ENCODE data around the gene MYLK2. TPM values are rescaled to one million over a fixed set of nuclear protein-coding genes. Genes with fewer than 3 reads are reported as not detected.
"Not testable (repeated sequence)": the region's sequence is repeated elsewhere in the genome, so short reads cannot be mapped to it uniquely, and the experiment has no call there.

Gene MYLK2
- total RNA-seq, 2 experiments from 2014 or later: 0.19 to 0.25 TPM

DNA sequence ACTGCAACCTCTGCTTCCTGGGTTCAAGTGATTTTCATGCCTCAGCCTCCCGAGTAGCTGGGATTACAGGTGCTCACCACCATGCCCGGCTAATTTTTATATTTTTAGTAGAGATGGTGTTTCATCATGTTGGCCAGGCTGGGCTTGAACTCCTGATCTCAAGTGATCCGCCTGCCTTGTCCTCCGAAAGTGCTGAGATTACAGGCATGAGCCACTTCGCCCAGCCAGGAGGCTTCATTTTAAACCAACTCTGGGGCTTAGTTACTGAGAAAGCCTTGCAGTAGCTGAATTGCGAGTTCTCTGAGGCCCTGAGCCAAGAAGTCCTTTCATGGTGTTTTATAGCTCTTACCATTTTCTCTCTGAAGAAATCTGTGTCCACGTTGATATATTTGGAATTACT lies 5.0 kb upstream of the MYLK2 start:
- POLR2A ChIA-PET: not testable (repeated sequence)

GRCh38 chr20:31815408-31816188 lies 3.6 kb upstream of the MYLK2 start:
- ChIA-PET POLR2A (no interaction called here), CTCF (interaction anchor here (1.2 to 1.6 kb wide), 2 partner anchors 9 to 215 kb away, joined by 3 read pairs; no protein-coding TSS in a partner anchor)

More for the DNA sequence above, 5.0 kb upstream of the MYLK2 start:
- CTCF ChIA-PET: interaction anchor here (0.7 to 1.2 kb wide), 3 partner anchors 9 to 38 kb away, joined by 3 read pairs; partner anchors contain the start of gene FOXS1

GRCh38 chr20:31816221-31816620 lies 2.9 kb upstream of the MYLK2 start:
- POLR2A ChIA-PET: no interaction called here

GRCh38 chr20:31817461-31817860 lies 1.7 kb upstream of the MYLK2 start:
- POLR2A ChIA-PET: no interaction called here
- CTCF ChIA-PET: interaction anchor here (0.7 to 1.6 kb wide), 2 partner anchors 10 to 215 kb away, joined by 3 to 4 read pairs; no protein-coding TSS in a partner anchor

More at GRCh38 chr20:31816221-31816620, 2.9 kb upstream of the MYLK2 start:
- CTCF ChIA-PET: interaction anchor here (0.5 to 1.6 kb wide), 3 partner anchors 10 to 215 kb away, joined by 3 read pairs; no protein-coding TSS in a partner anchor

DNA sequence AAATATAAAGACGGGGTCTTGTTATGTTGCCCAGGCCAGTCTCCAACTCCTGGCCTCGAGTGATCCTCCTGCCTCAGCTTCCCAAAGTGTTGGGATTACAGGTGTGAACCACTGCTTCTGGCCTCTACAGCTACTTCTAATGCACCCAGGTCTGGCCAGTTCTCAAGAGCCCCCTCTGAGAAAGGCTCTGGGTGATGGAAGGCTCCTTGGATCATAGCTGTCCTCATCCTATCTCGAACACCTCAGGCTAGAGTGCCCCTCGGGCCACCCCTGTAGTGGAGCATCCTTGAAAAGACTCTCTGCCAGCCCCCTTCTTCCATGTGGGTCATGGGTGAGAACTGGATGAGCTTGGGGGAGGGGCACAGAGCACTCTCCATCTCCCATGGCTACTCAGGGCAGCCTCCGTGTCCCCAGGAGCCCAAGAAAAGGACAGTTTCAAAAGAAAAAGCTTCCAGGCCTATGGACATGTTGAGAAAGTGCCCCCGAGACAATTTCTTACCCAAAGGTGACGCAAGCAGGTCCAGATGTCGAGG lies 714 bp upstream of the MYLK2 start:
- POLR2A ChIA-PET: no interaction called here
- CTCF ChIA-PET: interaction anchor here (0.6 to 1.6 kb wide), 2 partner anchors 49 to 214 kb away, joined by 4 read pairs; no protein-coding TSS in a partner anchor

- ChIA-PET CTCF (no interaction called here), POLR2A (no interaction called here)
Observed at GRCh38 chr20:31820228-31820627, 1.1 kb downstream of the MYLK2 start.

- ChIA-PET POLR2A (no interaction called here), CTCF (interaction anchor here (0.8 to 2.9 kb wide), 3 partner anchors 12 to 271 kb away, joined by 3 to 18 read pairs (median 10); no protein-coding TSS in a partner anchor)
Observed at GRCh38 chr20:31821427-31821826, 2.3 kb downstream of the MYLK2 start.

- ChIA-PET POLR2A (no interaction called here), CTCF (interaction anchor here (0.6 to 3.7 kb wide), 27 partner anchors 9 to 556 kb away, joined by 3 to 21 read pairs (median 3); partner anchors contain the start of genes FOXS1, PDRG1 and TPX2)
Observed at GRCh38 chr20:31822421-31823330, 3.5 kb downstream of the MYLK2 start.

- CTCF ChIA-PET: interaction anchor here (0.6 to 3.7 kb wide), 24 partner anchors 9 to 555 kb away, joined by 3 to 21 read pairs (median 4); partner anchors contain the start of genes FOXS1, PDRG1 and TPX2
- POLR2A ChIA-PET: no interaction called here
Observed at GRCh38 chr20:31823360-31824124, 4.4 kb downstream of the MYLK2 start.

DNA sequence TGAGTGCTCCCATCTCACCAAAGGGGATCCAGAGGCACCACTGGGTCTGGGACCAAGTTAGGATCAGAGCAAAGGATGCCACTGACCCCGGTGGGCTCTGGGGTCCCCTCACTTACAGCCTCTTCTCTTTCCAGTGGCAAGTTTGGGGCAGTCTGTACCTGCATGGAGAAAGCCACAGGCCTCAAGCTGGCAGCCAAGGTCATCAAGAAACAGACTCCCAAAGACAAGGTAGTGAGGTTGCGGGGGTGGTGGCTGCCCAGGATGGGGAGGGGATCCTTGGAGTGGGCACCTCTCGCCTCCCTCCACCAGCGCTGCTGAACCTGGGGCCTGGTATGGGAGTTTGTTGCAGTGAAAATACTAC lies 4.9 kb downstream of the MYLK2 start:
- POLR2A ChIA-PET: no interaction called here

GRCh38 chr20:31824554-31825313 lies 5.6 kb downstream of the MYLK2 start:
- POLR2A ChIA-PET: no interaction called here
- CTCF ChIA-PET: interaction anchor here (1.6 to 3.7 kb wide), 3 partner anchors 27 to 267 kb away, joined by 8 to 21 read pairs (median 11); no protein-coding TSS in a partner anchor

More for the DNA sequence above, 4.9 kb downstream of the MYLK2 start:
- CTCF ChIA-PET: interaction anchor here (1.2 to 3.7 kb wide), 6 partner anchors 9 to 268 kb away, joined by 4 to 21 read pairs (median 9); partner anchors contain the start of gene FOXS1

- CTCF ChIA-PET: interaction anchor here (1.0 kb wide), 1 partner anchor 20 kb away, joined by 3 read pairs; no protein-coding TSS in a partner anchor
Observed at GRCh38 chr20:31826074-31826473, 6.9 kb downstream of the MYLK2 start.

DNA sequence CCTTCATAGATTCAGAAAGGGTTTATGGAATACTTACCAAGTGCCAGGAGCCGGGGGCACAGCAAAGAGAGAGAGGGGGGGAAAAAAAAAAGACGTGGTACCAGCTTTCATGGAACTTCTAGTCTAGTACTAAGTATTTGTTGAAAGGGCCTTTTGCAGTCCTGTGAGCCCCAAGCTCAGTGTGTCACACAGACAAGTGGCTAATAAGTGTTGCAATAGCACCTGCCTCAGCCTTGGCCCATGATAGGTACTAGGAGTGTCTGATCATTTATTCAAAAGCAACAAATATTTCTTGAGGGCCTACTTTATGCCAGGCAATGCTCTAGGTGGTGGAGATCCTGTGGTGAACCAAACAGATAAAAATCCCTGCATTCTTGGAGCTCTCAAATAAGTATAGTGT lies 7.9 kb downstream of the MYLK2 start:
- CTCF ChIA-PET: interaction anchor here (1.0 kb wide), 1 partner anchor 19 kb away, joined by 3 read pairs; no protein-coding TSS in a partner anchor
- POLR2A ChIA-PET: interaction anchor here (0.5 kb wide), 1 partner anchor 19 kb away, joined by 3 read pairs; no protein-coding TSS in a partner anchor

More at GRCh38 chr20:31826074-31826473, 6.9 kb downstream of the MYLK2 start:
- POLR2A ChIA-PET: no interaction called here

- POLR2A ChIA-PET: not testable (repeated sequence)
- CTCF ChIA-PET: interaction anchor here (0.9 kb wide), 1 partner anchor 204 kb away, joined by 4 read pairs; no protein-coding TSS in a partner anchor
Observed at GRCh38 chr20:31828016-31828415, 8.9 kb downstream of the MYLK2 start.

DNA sequence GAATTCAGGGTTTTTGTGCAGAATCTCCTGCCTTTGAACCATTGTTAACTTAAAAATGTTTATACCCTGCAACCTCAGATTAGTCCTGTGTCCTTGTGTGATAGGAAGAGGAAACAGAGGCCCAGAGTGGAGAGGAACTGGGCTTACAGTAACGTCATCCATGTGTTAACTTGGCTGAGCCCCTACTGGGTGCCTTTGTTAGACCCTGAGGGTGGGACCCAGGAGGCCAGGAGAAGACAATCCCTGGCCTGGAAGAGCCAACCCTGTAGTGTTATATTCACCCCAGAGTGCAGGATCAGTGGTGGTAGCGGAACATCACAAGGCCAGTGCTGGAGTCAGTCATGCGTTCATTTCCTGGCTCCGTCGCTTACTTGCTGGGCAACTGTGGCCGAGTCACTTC lies 10.6 kb downstream of the MYLK2 start:
- POLR2A ChIA-PET: no interaction called here
- CTCF ChIA-PET: interaction anchor here (1.3 kb wide), 1 partner anchor 17 kb away, joined by 4 read pairs; no protein-coding TSS in a partner anchor

DNA sequence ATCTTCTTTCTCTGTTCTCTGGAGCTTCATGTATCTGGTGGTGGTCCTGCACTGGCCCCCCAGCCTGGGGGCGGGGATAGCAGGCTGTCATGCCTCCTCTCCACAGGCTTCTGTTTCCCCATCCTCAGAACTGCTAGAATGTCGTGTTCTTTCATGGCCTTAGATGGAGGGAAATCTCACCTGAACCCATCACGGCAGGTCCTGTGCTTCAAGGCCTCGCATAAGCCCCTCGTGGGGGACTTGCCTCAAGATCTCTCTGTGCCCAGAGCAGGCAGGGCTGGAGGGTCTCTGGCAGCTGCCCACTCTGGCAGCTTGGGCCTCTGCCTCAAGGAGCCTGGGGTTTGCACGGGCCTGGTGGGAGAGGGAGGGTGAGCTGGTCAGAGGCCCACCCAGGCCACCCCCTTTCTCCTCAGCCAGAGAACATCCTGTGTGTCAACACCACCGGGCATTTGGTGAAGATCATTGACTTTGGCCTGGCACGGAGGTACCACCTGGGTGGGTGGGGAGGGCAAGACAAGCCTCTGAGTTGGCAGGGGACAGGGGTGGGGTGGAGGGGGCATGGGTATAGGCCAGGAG lies 11.3 kb downstream of the MYLK2 start:
- POLR2A ChIA-PET: no interaction called here
- CTCF ChIA-PET: no interaction called here

- CTCF ChIA-PET: no interaction called here
- POLR2A ChIA-PET: no interaction called here
Observed at GRCh38 chr20:31831211-31831610, 12.1 kb downstream of the MYLK2 start.

Data from activated CD8-positive, alpha-beta memory T cell treated with anti-CD3 and anti-CD28 coated beads for 36 hours (primary cell).